Panc1 (cell line): Measurements from ENCODE around the gene POLR3H.

Experiments
- POLR2AphosphoS5 ChIP-seq: IDR thresholded peaks from 2 replicates; pipeline ENCODE4 v1.6.1; 2012; ENCODE audit warnings: mild to moderate bottlenecking, low read depth, low read length, moderate library complexity
- SIN3A ChIP-seq: IDR thresholded peaks from 2 replicates; pipeline ENCODE4 v1.6.1; 2012; ENCODE audit warnings: low read depth, mild to moderate bottlenecking, low read length, moderate library complexity, borderline replicate concordance; ENCODE audit not compliant: insufficient read depth
- TCF7L2 ChIP-seq: IDR thresholded peaks from 2 replicates; pipeline ENCODE4 v1.6.1; 2011; ENCODE audit warnings: mild to moderate bottlenecking, low read depth, low read length, inconsistent platforms
- TF ChIP-seq, protein P1 (sequence below): fragments of 450-650 bp; IDR thresholded peaks from 2 replicates; pipeline ENCODE4 v1.5.1; 2017; ENCODE audit warnings: mild to moderate bottlenecking

DNA sequence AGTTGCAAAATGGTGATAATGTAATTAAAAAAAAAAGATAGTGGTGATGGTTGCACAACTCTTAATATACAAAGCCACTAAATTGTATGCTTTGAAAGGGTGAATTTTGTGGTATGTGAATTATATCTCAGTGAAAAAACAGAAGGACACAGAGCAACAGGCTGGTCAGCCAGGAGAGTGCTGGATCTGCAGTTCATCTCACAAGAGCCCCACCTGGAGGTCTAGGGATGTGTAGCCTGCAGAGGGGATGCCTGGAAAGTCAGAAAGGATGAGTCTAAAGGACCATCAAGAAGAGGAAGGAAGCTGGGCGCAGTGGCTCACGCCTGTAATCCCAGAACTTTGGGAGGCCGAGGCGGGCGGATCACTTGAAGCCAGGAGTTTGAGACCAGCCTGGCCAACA lies 9.0 kb downstream of the POLR3H start:
- TF ChIP-seq, protein P1, sequence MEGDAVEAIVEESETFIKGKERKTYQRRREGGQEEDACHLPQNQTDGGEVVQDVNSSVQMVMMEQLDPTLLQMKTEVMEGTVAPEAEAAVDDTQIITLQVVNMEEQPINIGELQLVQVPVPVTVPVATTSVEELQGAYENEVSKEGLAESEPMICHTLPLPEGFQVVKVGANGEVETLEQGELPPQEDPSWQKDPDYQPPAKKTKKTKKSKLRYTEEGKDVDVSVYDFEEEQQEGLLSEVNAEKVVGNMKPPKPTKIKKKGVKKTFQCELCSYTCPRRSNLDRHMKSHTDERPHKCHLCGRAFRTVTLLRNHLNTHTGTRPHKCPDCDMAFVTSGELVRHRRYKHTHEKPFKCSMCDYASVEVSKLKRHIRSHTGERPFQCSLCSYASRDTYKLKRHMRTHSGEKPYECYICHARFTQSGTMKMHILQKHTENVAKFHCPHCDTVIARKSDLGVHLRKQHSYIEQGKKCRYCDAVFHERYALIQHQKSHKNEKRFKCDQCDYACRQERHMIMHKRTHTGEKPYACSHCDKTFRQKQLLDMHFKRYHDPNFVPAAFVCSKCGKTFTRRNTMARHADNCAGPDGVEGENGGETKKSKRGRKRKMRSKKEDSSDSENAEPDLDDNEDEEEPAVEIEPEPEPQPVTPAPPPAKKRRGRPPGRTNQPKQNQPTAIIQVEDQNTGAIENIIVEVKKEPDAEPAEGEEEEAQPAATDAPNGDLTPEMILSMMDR: peak; percentile 44
- TF ChIP-seq SIN3A: no peak
- no peak for TF ChIP-seq POLR2AphosphoS5
- no peak for TF ChIP-seq TCF7L2
